Astrocyte (in vitro differentiated cells and primary cell): ENCODE data around the gene VSIG4.

ENCODE experiments used
- EZH2 ChIP-seq: IDR thresholded peaks from 2 replicates; pipeline ENCODE4 v1.6.1; 2012; ENCODE audit warnings: mild to moderate bottlenecking, low read length, inconsistent platforms; ENCODE audit not compliant: insufficient read depth
- TF ChIP-seq, protein P1 (sequence below): IDR thresholded peaks from 2 replicates; pipeline ENCODE4 v1.5.1; 2011; ENCODE audit warnings: low read depth, mild to moderate bottlenecking, inconsistent platforms, low read length, moderate library complexity; ENCODE audit not compliant: insufficient read depth

DNA sequence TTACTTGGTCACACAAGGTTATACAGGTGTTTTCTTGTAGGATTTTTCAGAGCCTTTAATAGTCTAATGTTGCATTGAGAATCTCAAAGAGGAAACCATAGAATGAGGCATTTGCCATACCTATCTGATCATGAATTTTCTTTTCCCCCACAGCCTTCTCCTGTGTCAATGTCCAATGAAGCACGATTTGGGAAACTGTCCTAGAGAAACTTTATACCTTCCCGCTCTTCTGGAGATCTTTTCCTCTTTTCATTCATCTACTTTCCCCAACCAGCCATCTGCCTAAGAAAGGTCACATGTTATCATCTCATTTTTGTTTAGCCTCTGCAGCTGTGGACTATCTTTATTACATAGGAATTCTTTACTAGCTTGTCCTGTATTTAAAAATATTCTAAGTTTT is 19.9 kb downstream of the VSIG4 start:
- TF ChIP-seq, protein P1, sequence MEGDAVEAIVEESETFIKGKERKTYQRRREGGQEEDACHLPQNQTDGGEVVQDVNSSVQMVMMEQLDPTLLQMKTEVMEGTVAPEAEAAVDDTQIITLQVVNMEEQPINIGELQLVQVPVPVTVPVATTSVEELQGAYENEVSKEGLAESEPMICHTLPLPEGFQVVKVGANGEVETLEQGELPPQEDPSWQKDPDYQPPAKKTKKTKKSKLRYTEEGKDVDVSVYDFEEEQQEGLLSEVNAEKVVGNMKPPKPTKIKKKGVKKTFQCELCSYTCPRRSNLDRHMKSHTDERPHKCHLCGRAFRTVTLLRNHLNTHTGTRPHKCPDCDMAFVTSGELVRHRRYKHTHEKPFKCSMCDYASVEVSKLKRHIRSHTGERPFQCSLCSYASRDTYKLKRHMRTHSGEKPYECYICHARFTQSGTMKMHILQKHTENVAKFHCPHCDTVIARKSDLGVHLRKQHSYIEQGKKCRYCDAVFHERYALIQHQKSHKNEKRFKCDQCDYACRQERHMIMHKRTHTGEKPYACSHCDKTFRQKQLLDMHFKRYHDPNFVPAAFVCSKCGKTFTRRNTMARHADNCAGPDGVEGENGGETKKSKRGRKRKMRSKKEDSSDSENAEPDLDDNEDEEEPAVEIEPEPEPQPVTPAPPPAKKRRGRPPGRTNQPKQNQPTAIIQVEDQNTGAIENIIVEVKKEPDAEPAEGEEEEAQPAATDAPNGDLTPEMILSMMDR, result no peak
- TF ChIP-seq EZH2, result no peak
